ENCODE data around the gene P2RY11.
A peak's percentile ranks its signal among the peaks of the same experiment; 100 is the strongest.

The P2RY11 gene

GRCh38 chr19:10092648-10093294, 18.7 kb upstream of the P2RY11 start:
- Histone ChIP-seq H3K4me3 (ENCODE audit: low read length) (no peak overlapping the region), H3K27ac (ENCODE audit: low read length) (no peak overlapping the region), H3F3A (ENCODE audit: insufficient read depth, low read length) (peaks cover 4% of the 10 kb centered on the region; the same call in 1 of the 2 replicates), H3K27me3 (replicated peaks; ENCODE audit: insufficient read depth, low read length) (no peaks in the 10 kb centered on the region), H3K79me2 (ENCODE audit: low read length) (no peaks in the 10 kb centered on the region), H2AFZ (ENCODE audit: low read length) (no peak overlapping the region), H3K36me3 (replicated peaks; ENCODE audit: insufficient read depth, low read length) (no peaks in the 10 kb centered on the region), H3K9me2 (replicated peaks; ENCODE audit: insufficient read depth, low read length) (no peaks in the 10 kb centered on the region), H3K9me3 (replicated peaks; ENCODE audit: insufficient read depth, low read length) (no peaks in the 10 kb centered on the region), H3K4me1 (ENCODE audit: low read length) (peaks cover 10% of the 10 kb centered on the region), H3K9ac (ENCODE audit: low read length) (no peak overlapping the region), H4K20me1 (ENCODE audit: insufficient read depth, low read length) (no peaks in the 10 kb centered on the region), H3K4me2 (ENCODE audit: low read depth, low read length) (no peak overlapping the region)
- no peak for DNase-seq
- TF ChIP-seq CTCF (IDR thresholded peaks at IDR 0.05; ENCODE audit: low read length): no peak
- no peak for TF ChIP-seq EZH2 (optimal IDR thresholded peaks at IDR 0.05; ENCODE audit: low read depth, low read length)
- no peak for TF ChIP-seq EZH2phosphoT487 (IDR thresholded peaks at IDR 0.05; ENCODE audit: low read length)

GRCh38 chr19:10093295-10094186, 18.0 kb upstream of the P2RY11 start:
- Histone ChIP-seq H3K4me1 (ENCODE audit: low read length) (peaks cover 10% of the 10 kb centered on the region), H3K79me2 (ENCODE audit: low read length) (no peaks in the 10 kb centered on the region), H4K20me1 (ENCODE audit: insufficient read depth, low read length) (no peaks in the 10 kb centered on the region), H3K9ac (ENCODE audit: low read length) (no peak overlapping the region), H3K36me3 (replicated peaks; ENCODE audit: insufficient read depth, low read length) (no peaks in the 10 kb centered on the region), H3F3A (ENCODE audit: insufficient read depth, low read length) (peaks cover 4% of the 10 kb centered on the region; the same call in 1 of the 2 replicates), H3K4me2 (ENCODE audit: low read depth, low read length) (no peak overlapping the region), H3K9me2 (replicated peaks; ENCODE audit: insufficient read depth, low read length) (no peaks in the 10 kb centered on the region), H2AFZ (ENCODE audit: low read length) (no peak overlapping the region), H3K9me3 (replicated peaks; ENCODE audit: insufficient read depth, low read length) (no peaks in the 10 kb centered on the region), H3K4me3 (ENCODE audit: low read length) (no peak overlapping the region), H3K27me3 (replicated peaks; ENCODE audit: insufficient read depth, low read length) (no peaks in the 10 kb centered on the region), H3K27ac (ENCODE audit: low read length) (no peak overlapping the region)
- TF ChIP-seq EZH2phosphoT487 (IDR thresholded peaks at IDR 0.05; ENCODE audit: low read length): no peak
- no peak for TF ChIP-seq EZH2 (optimal IDR thresholded peaks at IDR 0.05; ENCODE audit: low read depth, low read length)
- TF ChIP-seq CTCF (IDR thresholded peaks at IDR 0.05; ENCODE audit: low read length): no peak
- no peak for DNase-seq

- H3K4me3 ChIP-seq (ENCODE audit: low read length): peak overlapping the region; percentile 34
- no peaks in the 10 kb centered on the region for H3K79me2 ChIP-seq (ENCODE audit: low read length)
- no peak for TF ChIP-seq EZH2 (optimal IDR thresholded peaks at IDR 0.05; ENCODE audit: low read depth, low read length)
- TF ChIP-seq CTCF (IDR thresholded peaks at IDR 0.05; ENCODE audit: low read length): no peak
- no peak for TF ChIP-seq EZH2phosphoT487 (IDR thresholded peaks at IDR 0.05; ENCODE audit: low read length)
- H3K4me2 ChIP-seq (ENCODE audit: low read depth, low read length): peak overlapping the region; percentile 67
- no peaks in the 10 kb centered on the region for H3K9me3 ChIP-seq (replicated peaks; ENCODE audit: insufficient read depth, low read length)
- H3K9me2 ChIP-seq (replicated peaks; ENCODE audit: insufficient read depth, low read length): no peaks in the 10 kb centered on the region
- DNase-seq: no peak
- H3K36me3 ChIP-seq (replicated peaks; ENCODE audit: insufficient read depth, low read length): no peaks in the 10 kb centered on the region
- H2AFZ ChIP-seq (ENCODE audit: low read length): peak overlapping the region; percentile 85
- H3K4me1 ChIP-seq (ENCODE audit: low read length): peaks cover 10% of the 10 kb centered on the region
- H4K20me1 ChIP-seq (ENCODE audit: insufficient read depth, low read length): no peaks in the 10 kb centered on the region
- no peak overlapping the region for H3K27ac ChIP-seq (ENCODE audit: low read length)
- H3F3A ChIP-seq (ENCODE audit: insufficient read depth, low read length): peaks cover 4% of the 10 kb centered on the region; the same call in 1 of the 2 replicates
- H3K27me3 ChIP-seq (replicated peaks; ENCODE audit: insufficient read depth, low read length): 0 out of 2 replicates have a peak, but pooled peaks cover 3% of the 10 kb centered on the region
- H3K9ac ChIP-seq (ENCODE audit: low read length): no peak overlapping the region
These were observed 15.9 kb upstream of the P2RY11 start for GRCh38 chr19:10095622-10095947.
